OCI-LY1 (cell line): ENCODE measurements around the gene GABBR2.

Experiments
- EZH2 ChIP-seq: fragments of 200-600 bp; sonication (generic), shearing (Covaris generic); IDR thresholded peaks from 2 replicates; pipeline ENCODE4 v1.8.0; 2017; ENCODE audit warnings: borderline replicate concordance, mixed run types, mild to moderate bottlenecking, antibody characterized with exemption, low read length, moderate library complexity, mixed read lengths
- TF ChIP-seq, protein P1 (sequence below): fragments of 200-600 bp; sonication (generic), shearing (Covaris generic); IDR thresholded peaks from 2 replicates; pipeline ENCODE4 v1.5.1; 2017; ENCODE audit warnings: mild to moderate bottlenecking, antibody characterized with exemption, low read length, moderate library complexity, mixed read lengths

GRCh38 chr9:98331536-98332259 is 377.0 kb downstream of the GABBR2 start:
- TF ChIP-seq, protein P1, sequence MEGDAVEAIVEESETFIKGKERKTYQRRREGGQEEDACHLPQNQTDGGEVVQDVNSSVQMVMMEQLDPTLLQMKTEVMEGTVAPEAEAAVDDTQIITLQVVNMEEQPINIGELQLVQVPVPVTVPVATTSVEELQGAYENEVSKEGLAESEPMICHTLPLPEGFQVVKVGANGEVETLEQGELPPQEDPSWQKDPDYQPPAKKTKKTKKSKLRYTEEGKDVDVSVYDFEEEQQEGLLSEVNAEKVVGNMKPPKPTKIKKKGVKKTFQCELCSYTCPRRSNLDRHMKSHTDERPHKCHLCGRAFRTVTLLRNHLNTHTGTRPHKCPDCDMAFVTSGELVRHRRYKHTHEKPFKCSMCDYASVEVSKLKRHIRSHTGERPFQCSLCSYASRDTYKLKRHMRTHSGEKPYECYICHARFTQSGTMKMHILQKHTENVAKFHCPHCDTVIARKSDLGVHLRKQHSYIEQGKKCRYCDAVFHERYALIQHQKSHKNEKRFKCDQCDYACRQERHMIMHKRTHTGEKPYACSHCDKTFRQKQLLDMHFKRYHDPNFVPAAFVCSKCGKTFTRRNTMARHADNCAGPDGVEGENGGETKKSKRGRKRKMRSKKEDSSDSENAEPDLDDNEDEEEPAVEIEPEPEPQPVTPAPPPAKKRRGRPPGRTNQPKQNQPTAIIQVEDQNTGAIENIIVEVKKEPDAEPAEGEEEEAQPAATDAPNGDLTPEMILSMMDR, result no peak
- TF ChIP-seq EZH2, result no peak
